SK-N-SH (cell line): Measurements from ENCODE around the gene HSD11B1L. TPM values are rescaled to one million over a fixed set of nuclear protein-coding genes. Genes with fewer than 3 reads are reported as not detected.
"Not testable (repeated sequence)": the region's sequence is repeated elsewhere in the genome, so short reads cannot be mapped to it uniquely, and the experiment has no call there.

ENCODE experiments used
- CTCF ChIA-PET: fragments of 300-600, 350-600 bp; formaldehyde crosslinking; extraction: SDS; loops from one replicate; lab custom pipeline; 2021; lab: Yijun Ruan, JAX
- POLR2A ChIA-PET: fragments of 350-600 bp; sonication (Branson Sonifier 250); formaldehyde crosslinking; extraction: SDS; loops from one replicate; lab custom pipeline; 2020; ENCODE audit warnings: antibody characterized with exemption, inconsistent platforms; lab: Yijun Ruan, JAX
- DNase-seq: peaks from one replicate; pipeline ENCODE4 v3.0.0; 2012
- H2AFZ ChIP-seq: fragments of 200-600 bp; sonication (generic); 2 replicates; pipeline ENCODE4 v1.8.1; 2016; ENCODE audit warnings: antibody characterized with exemption, mild to moderate bottlenecking, low read depth
- H3F3A ChIP-seq: fragments of 200-600 bp; sonication (generic); replicated peaks from 2 replicates; pipeline ENCODE3; 2016; ENCODE audit warnings: antibody characterized with exemption, mild to moderate bottlenecking; ENCODE audit not compliant: insufficient read depth
- H3K27ac ChIP-seq, 2 experiments: fragments of 200-500 bp in 1 of 2; fragments of 200-600 bp in 1 of 2; sonication (Bioruptor generic) in 1 of 2; sonication (generic), shearing (Covaris generic) in 1 of 2; 2 replicates each; pipeline versions ENCODE4 v1.5.1 to v1.6.1; 2014 to 2016; ENCODE audit warnings: low read depth in 2 of 2, inconsistent platforms in 1 of 2, low read length in 1 of 2, mild to moderate bottlenecking in 1 of 2, mixed read lengths in 1 of 2
- H3K27me3 ChIP-seq: fragments of 200-600 bp; sonication (generic), shearing (Covaris generic); 2 replicates; pipeline ENCODE4 v1.6.1; 2016; ENCODE audit warnings: mixed run types; ENCODE audit not compliant: insufficient read depth
- H3K36me3 ChIP-seq, 2 experiments: fragments of 200-500 bp in 1 of 2; fragments of 200-600 bp in 1 of 2; sonication (Bioruptor generic) in 1 of 2; sonication (generic) in 1 of 2; replicated peaks in 1 of 2; 2 replicates each; pipeline versions ENCODE3 to v1.5.1; 2014 to 2016; ENCODE audit warnings: low read length in 1 of 2, mild to moderate bottlenecking in 1 of 2; ENCODE audit not compliant: insufficient read depth in 2 of 2, control insufficient read depth in 1 of 2
- H3K4me1 ChIP-seq, 2 experiments: fragments of 200-500 bp in 1 of 2; fragments of 200-600 bp in 1 of 2; sonication (Bioruptor generic) in 1 of 2; sonication (generic), shearing (Covaris generic) in 1 of 2; 2 replicates each; pipeline versions ENCODE4 v1.5.1 to v1.6.1; 2014 to 2016; ENCODE audit warnings: low read depth in 1 of 2, low read length in 1 of 2, mixed run types in 1 of 2; ENCODE audit not compliant: insufficient read depth in 2 of 2, control insufficient read depth in 1 of 2
- H3K4me2 ChIP-seq: fragments of 200-600 bp; sonication (generic), shearing (Covaris generic); 2 replicates; pipeline ENCODE4 v1.6.1; 2017; ENCODE audit warnings: mixed run types
- H3K4me3 ChIP-seq, 2 experiments: fragments of 200-500 bp in 1 of 2; fragments of 200-600 bp in 1 of 2; sonication (Bioruptor generic) in 1 of 2; sonication (generic), shearing (Covaris generic) in 1 of 2; 2 replicates each; pipeline versions ENCODE4 v1.5.1 to v1.8.1; 2014 to 2016; ENCODE audit warnings: low read depth in 2 of 2, inconsistent platforms in 1 of 2, low read length in 1 of 2, mild to moderate bottlenecking in 1 of 2, mixed read lengths in 1 of 2, moderate library complexity in 1 of 2
- H3K79me2 ChIP-seq: fragments of 200-600 bp; sonication (generic); 2 replicates; pipeline ENCODE4 v1.8.1; 2017; ENCODE audit warnings: mild to moderate bottlenecking; ENCODE audit not compliant: insufficient read depth
- H3K9ac ChIP-seq: fragments of 200-600 bp; sonication (generic); 2 replicates; pipeline ENCODE4 v1.6.1; 2017; ENCODE audit warnings: mixed run types
- H3K9me2 ChIP-seq: fragments of 200-600 bp; sonication (generic); 2 replicates; pipeline ENCODE4 v1.6.1; 2017; ENCODE audit warnings: mixed run types
- H3K9me3 ChIP-seq: fragments of 200-600 bp; sonication (generic); 2 replicates; pipeline ENCODE4 v1.6.1; 2017; ENCODE audit warnings: mixed run types, mild to moderate bottlenecking, moderate library complexity
- H4K20me1 ChIP-seq: fragments of 200-600 bp; sonication (generic); 2 replicates; pipeline ENCODE4 v1.6.1; 2017; ENCODE audit warnings: mild to moderate bottlenecking, mixed run types; ENCODE audit not compliant: insufficient read depth
- GABPA ChIP-seq: IDR thresholded peaks from 2 replicates; pipeline ENCODE4 v1.4.0; 2012; ENCODE audit warnings: low read depth, mild to moderate bottlenecking
- IRF3 ChIP-seq: fragments of 150-350 bp; IDR thresholded peaks from 2 replicates; pipeline ENCODE4 v1.6.1; 2016; ENCODE audit warnings: mild to moderate bottlenecking, low read depth, low read length
- JUND ChIP-seq: IDR thresholded peaks from 2 replicates; pipeline ENCODE4 v1.4.0; 2012
- MAX ChIP-seq: IDR thresholded peaks from 2 replicates; pipeline ENCODE4 v1.4.0; 2012; ENCODE audit warnings: low read depth
- MEF2A ChIP-seq: IDR thresholded peaks from 2 replicates; pipeline ENCODE4 v1.4.0; 2012; ENCODE audit warnings: low read depth, borderline replicate concordance
- RCOR1 ChIP-seq: fragments of 150-350 bp; IDR thresholded peaks from 2 replicates; pipeline ENCODE4 v1.6.1; 2017; ENCODE audit warnings: antibody characterized with exemption, low read length
- REST ChIP-seq: IDR thresholded peaks from 2 replicates; pipeline ENCODE4 v1.6.1; 2012; ENCODE audit warnings: mild to moderate bottlenecking, low read depth, low read length, moderate library complexity
- RXRA ChIP-seq: IDR thresholded peaks from 2 replicates; pipeline ENCODE4 v1.4.0; 2012; ENCODE audit warnings: low read depth, mild to moderate bottlenecking, borderline replicate concordance
- SMC3 ChIP-seq: IDR thresholded peaks from 2 replicates; pipeline ENCODE4 v1.6.1; 2012; ENCODE audit warnings: low read depth, low read length, improper control_type of control experiment
- TAF1 ChIP-seq: IDR thresholded peaks from 2 replicates; pipeline ENCODE4 v1.6.1; 2012; ENCODE audit warnings: low read depth, mild to moderate bottlenecking, low read length, moderate library complexity, borderline replicate concordance
- USF2 ChIP-seq: fragments of 150-350 bp; IDR thresholded peaks from 2 replicates; pipeline ENCODE4 v1.6.1; 2017; ENCODE audit warnings: antibody characterized with exemption, low read length, low read depth, borderline replicate concordance
- WGBS: methylation state at CpG from one replicate; pipeline ENCODE4 v1.1.6; 2017; ENCODE audit warnings: low lambda C conversion rate; 5-methylcytosine and 5-hydroxymethylcytosine counted together
- polyA plus RNA-seq, 3 experiments: library from polyadenylated mRNA; depleted of rRNA; stranded (reverse); fragments of >200 nt; gene quantifications; 2 replicates each; pipeline ENCODE4 v1.2.3, GENCODE V29; 2012

The HSD11B1L gene
- polyA plus RNA-seq, 1 of the 3 experiments (the other 2 are of a cell fraction) = 53.3 TPM

- TF ChIP-seq RCOR1 (no peak), TAF1 (no peak), IRF3 (no peak)
Observed at GRCh38 chr19:5700455-5701092, 19.7 kb downstream of the HSD11B1L start (continued).

- Histone ChIP-seq H3K36me3 (peaks cover 20 to 49% of the 10 kb centered on the region in 2 experiments), H3F3A (peaks cover 17% of the 10 kb centered on the region)
- H3K9ac ChIP-seq, POLR2A ChIA-PET, H3K27me3 ChIP-seq, H3K79me2 ChIP-seq, DNase-seq, CTCF ChIA-PET, H3K4me1 ChIP-seq, H3K4me3 ChIP-seq, H3K9me2 ChIP-seq, H4K20me1 ChIP-seq, H3K4me2 ChIP-seq, H3K27ac ChIP-seq, H2AFZ ChIP-seq, H3K9me3 ChIP-seq: not testable (repeated sequence)
- WGBS = no CpG with 5 or more reads among the region's 28 CpGs
Observed at GRCh38 chr19:5702053-5702410, 21.2 kb downstream of the HSD11B1L start.

- H3K36me3 ChIP-seq = peaks cover 20 to 44% of the 10 kb centered on the region in 2 experiments
- no peak overlapping the region for H3K4me2 ChIP-seq
- WGBS = 97% methylated on average over 18 of the region's 40 CpGs
- H4K20me1 ChIP-seq = no peaks in the 10 kb centered on the region
- no peak overlapping the region for H3K27ac ChIP-seq
- H3K9me2 ChIP-seq = no peaks in the 10 kb centered on the region
- no peak for TF ChIP-seq GABPA
- no peak for TF ChIP-seq SMC3
- TF ChIP-seq RXRA = no peak
- no peak for TF ChIP-seq MEF2A
- TF ChIP-seq MAX = no peak
- no peak for TF ChIP-seq REST
- TF ChIP-seq USF2 = no peak
- TF ChIP-seq TAF1 = no peak
- TF ChIP-seq JUND = no peak
- TF ChIP-seq, all 33 proteins: peak for 0
- H3K4me3 ChIP-seq = no peak overlapping the region
- H3K27me3 ChIP-seq = no peaks in the 10 kb centered on the region
- H3K4me1 ChIP-seq = no peaks in the 10 kb centered on the region
- no peak overlapping the region for H2AFZ ChIP-seq
- no peak overlapping the region for H3K9ac ChIP-seq
- CTCF ChIA-PET = interaction anchor here (0.8 to 1.3 kb wide), 2 partner anchors 13 to 14 kb away, joined by 3 read pairs; partner anchors contain the start of gene RPL36
- POLR2A ChIA-PET = interaction anchor here (1.8 kb wide), 1 partner anchor 16 kb away, joined by 4 read pairs; the partner anchor contains the start of genes CATSPERD and LONP1
- no peaks in the 10 kb centered on the region for H3K9me3 ChIP-seq
- peaks cover 11% of the 10 kb centered on the region for H3F3A ChIP-seq
- no peak for DNase-seq
- H3K79me2 ChIP-seq = peaks cover 8% of the 10 kb centered on the region; the same call in 1 of the 2 replicates
Observed at GRCh38 chr19:5703819-5704818, 23.3 kb downstream of the HSD11B1L start.
